ENCODE data around the gene SCGB3A1. TPM values are rescaled to one million over a fixed set of nuclear protein-coding genes. Genes with fewer than 3 reads are reported as not detected.

The SCGB3A1 gene
- total RNA-seq, 3 donors from 2014 or later: not detected

DNA sequence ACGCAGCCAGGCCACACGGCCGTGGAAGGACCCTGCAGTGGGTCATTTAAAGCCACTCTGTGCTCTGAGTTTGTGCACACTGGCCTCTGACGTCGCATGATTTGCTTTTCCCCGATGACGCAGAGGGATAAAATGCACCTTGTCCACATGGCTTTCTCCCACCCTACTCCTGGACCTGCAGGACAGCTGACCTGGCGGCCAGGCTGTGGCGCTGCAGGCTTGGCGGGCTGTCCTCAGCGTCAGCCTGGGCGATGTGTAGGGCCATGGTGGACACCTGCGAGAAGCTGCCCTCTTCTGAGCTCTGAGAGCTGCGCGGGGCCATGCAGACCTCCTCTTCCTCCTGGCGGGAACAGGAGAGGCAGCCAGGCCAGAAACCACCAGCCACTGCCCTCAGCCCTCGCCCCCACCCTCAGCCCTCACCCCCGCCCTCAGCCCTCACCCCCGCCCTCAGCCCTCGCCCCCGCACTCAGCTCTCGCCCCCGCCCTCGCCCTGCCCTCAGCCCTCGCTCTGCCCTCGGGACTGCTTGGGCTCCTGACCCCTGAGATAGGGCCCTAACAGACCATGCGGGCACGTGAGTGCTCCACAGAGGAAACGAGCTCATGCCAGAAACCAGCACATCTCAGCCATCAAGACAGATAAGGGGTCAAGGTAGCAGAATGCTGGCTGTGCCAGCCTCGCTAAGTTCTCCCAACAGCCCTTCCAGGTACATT, 20.0 kb upstream of the SCGB3A1 start:
- TF ChIP-seq, protein P1, sequence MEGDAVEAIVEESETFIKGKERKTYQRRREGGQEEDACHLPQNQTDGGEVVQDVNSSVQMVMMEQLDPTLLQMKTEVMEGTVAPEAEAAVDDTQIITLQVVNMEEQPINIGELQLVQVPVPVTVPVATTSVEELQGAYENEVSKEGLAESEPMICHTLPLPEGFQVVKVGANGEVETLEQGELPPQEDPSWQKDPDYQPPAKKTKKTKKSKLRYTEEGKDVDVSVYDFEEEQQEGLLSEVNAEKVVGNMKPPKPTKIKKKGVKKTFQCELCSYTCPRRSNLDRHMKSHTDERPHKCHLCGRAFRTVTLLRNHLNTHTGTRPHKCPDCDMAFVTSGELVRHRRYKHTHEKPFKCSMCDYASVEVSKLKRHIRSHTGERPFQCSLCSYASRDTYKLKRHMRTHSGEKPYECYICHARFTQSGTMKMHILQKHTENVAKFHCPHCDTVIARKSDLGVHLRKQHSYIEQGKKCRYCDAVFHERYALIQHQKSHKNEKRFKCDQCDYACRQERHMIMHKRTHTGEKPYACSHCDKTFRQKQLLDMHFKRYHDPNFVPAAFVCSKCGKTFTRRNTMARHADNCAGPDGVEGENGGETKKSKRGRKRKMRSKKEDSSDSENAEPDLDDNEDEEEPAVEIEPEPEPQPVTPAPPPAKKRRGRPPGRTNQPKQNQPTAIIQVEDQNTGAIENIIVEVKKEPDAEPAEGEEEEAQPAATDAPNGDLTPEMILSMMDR (IDR thresholded peaks at IDR 0.05): no peak
- intact Hi-C loops (cut with DNase I, micrococcal nuclease): no loop called here
- DNase-seq (no peak), ATAC-seq (no peak)
- no peaks in the 10 kb centered on the region for H3K9me3 ChIP-seq
- H3K4me1 ChIP-seq (ENCODE audit: low read depth): no peaks in the 10 kb centered on the region
- no peak overlapping the region for H3K4me3 ChIP-seq
- H3K36me3 ChIP-seq (ENCODE audit: low read depth): no peaks in the 10 kb centered on the region

DNA sequence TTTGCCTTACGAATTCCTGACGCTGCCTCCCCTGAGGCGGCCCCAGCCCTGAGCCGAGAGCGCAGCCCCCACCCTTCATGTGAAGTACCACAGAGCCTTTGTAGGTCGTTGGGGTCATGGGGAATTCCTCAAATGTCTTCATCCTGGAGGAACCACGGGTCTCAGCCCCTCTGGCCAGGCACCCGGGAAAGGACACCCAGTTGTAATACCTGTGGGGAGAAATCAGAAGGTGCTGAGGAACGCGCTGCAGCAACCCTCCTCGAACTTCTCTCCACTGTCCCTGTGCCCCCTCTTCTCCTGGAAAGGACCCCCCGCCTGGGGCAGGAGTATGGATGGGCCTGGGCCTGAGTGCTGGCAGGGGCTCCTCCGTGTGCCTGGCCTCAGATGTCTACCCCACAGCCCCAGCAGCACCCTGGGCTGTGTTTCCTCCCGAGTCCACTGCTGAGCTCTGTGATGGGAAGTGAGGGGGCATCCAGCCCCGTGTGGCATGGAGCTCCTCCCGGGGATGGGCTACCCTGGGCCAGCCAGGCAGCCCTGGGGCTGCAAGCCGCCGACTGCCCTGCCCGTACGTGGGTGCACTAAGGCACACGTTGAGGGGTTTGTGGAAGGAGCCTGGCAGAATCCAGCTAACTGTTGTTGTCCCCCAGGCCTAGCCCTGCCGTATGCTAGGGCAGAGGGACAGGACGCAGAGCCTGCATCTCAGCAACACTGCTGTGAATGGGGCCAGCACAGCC, 18.7 kb upstream of the SCGB3A1 start:
- TF ChIP-seq, protein P1 (IDR thresholded peaks at IDR 0.05): no peak
- ATAC-seq: no peak
- no peaks in the 10 kb centered on the region for H3K9me3 ChIP-seq

DNA sequence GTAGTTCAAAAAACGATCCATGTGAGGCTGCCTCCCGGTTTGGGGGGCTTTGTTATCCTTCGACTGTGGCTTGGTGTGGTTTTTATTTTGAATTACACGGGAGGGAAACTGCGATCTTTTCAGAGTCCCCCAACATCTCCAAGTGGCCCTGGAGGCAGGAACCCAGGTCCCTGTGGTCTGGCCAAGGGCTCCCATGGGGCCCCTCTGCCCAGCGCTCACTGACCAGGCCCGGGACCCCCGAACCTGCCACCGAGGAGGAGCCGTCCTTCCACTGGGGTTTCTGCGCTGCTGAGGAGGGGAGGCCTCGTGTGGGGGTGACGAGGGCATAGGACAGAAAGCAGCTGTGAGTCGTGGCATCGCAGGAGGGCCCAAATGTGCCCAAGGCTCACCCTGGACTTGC, 18.1 kb upstream of the SCGB3A1 start:
- ATAC-seq (no peak), DNase-seq (no peak)
- Histone ChIP-seq H3K36me3 (ENCODE audit: low read depth) (no peaks in the 10 kb centered on the region), H3K4me1 (ENCODE audit: low read depth) (no peaks in the 10 kb centered on the region), H3K4me3 (no peak overlapping the region), H3K9me3 (no peaks in the 10 kb centered on the region)
- TF ChIP-seq, protein P1 (IDR thresholded peaks at IDR 0.05): no peak
- intact Hi-C loops (cut with DNase I, micrococcal nuclease): no loop called here

More for the DNA sequence above, 18.7 kb upstream of the SCGB3A1 start:
- Histone ChIP-seq H3K4me3 (no peak overlapping the region), H3K4me1 (ENCODE audit: low read depth) (no peaks in the 10 kb centered on the region), H3K36me3 (ENCODE audit: low read depth) (no peaks in the 10 kb centered on the region)
- DNase-seq: no peak
- intact Hi-C loops (cut with DNase I, micrococcal nuclease): no loop called here

DNA sequence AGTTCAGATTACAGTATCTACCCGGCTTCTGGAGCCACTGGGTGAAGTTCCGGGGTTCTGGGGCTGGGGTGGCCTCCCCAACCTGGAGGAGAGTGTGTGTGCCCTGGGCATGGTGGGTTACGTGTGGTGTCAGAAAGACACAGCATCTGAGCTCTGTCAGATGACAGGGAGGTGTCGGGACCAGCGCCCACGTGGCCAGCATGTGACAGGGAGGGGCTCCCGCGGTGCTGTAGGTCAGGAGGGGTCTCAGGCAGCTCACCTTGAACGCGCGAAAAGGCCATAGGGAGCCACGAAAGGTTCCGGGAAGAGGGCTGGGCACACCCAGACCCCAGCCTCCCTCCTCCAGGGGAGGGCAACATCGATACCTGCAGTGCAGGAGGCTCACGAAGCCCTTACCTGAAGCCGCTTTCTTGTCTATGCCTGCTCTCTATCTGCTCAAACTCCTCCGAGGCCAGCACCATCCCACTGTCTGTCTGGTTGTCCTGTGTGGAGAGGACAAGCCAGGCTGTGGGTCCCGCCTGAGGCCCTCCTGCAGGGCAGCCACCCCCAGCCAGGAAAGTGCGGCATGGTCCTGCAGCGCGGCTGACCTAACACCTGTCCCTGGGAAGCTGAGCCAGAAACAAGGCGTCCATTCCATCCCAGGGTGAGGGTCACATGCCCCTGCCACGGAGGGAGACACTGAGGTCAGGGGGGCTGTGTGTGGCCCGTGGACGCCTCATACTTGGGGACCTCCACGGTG, 17.4 kb upstream of the SCGB3A1 start:
- no peak overlapping the region for H3K4me3 ChIP-seq
- intact Hi-C loops (cut with DNase I, micrococcal nuclease): no loop called here

DNA sequence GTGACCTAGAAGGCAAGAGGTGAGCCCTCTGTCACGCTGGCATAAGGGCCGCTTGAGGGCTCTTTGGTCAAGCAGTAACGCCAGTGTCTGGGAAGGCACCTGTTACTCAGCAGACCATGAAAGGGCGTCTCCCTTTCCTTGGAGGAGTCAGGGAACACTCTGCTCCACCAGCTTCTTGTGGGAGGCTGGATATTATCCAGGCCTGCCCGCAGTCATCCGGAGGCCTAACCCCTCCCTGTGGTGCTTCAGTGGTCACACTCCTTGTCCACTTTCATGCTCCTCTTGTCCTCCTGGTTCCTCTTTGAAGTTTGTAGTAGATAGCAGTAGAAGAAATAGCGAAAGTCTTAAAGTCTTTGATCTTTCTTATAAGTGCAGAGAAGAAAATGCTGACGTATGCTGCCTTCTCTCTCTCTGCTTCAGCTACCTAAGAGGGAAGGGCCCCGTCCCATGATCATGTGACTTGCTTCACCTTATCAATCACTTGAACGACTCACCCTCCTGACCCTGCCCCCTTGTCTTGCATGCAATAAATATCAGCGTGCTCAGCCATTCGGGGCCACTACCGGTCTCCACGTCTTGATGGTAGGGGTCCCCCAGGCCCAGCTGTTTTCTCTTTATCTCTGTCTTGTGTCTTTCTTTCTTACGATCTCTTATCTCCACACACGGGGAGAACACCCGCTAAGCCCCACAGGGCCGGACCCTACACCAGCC, 16.7 kb upstream of the SCGB3A1 start:
- no peaks in the 10 kb centered on the region for H3K4me1 ChIP-seq (ENCODE audit: low read depth)
- no peak overlapping the region for H3K4me3 ChIP-seq
- TF ChIP-seq, protein P1 (IDR thresholded peaks at IDR 0.05): no peak
- intact Hi-C loops (cut with DNase I, micrococcal nuclease): no loop called here
- no peaks in the 10 kb centered on the region for H3K9me3 ChIP-seq
- DNase-seq: peak in 1 of 3 donors; percentile 10
- no peak for ATAC-seq
- no peaks in the 10 kb centered on the region for H3K36me3 ChIP-seq (ENCODE audit: low read depth)

More for the DNA sequence above, 17.4 kb upstream of the SCGB3A1 start:
- Histone ChIP-seq H3K9me3 (no peaks in the 10 kb centered on the region), H3K4me1 (ENCODE audit: low read depth) (no peaks in the 10 kb centered on the region), H3K36me3 (ENCODE audit: low read depth) (no peaks in the 10 kb centered on the region)
- TF ChIP-seq, protein P1 (IDR thresholded peaks at IDR 0.05): no peak
- ATAC-seq: no peak
- DNase-seq: no peak
